Mesendoderm (in vitro differentiated cells): ENCODE data around the gene CUL7.

Experiments
- DNase-seq: peaks from one replicate; pipeline ENCODE4 v3.0.0; 2013
- H2AK5ac ChIP-seq: 2 replicates; pipeline ENCODE4 v1.6.1; 2013; ENCODE audit warnings: low read length, inconsistent platforms
- H2BK120ac ChIP-seq: 2 replicates; pipeline ENCODE4 v1.6.1; 2013; ENCODE audit warnings: low read depth, mild to moderate bottlenecking, low read length, moderate library complexity, mixed read lengths
- H2BK15ac ChIP-seq: replicated peaks from 2 replicates; pipeline ENCODE4 v1.6.1; 2013; ENCODE audit warnings: low read depth, mild to moderate bottlenecking, moderate library complexity
- H2BK5ac ChIP-seq: 2 replicates; pipeline ENCODE4 v1.6.1; 2013; ENCODE audit warnings: low read length, inconsistent platforms
- H3K18ac ChIP-seq: 2 replicates; pipeline ENCODE4 v1.6.1; 2013; ENCODE audit warnings: mild to moderate bottlenecking, low read length, mixed read lengths
- H3K23ac ChIP-seq: one replicate; pipeline ENCODE4 v1.6.1; 2013; ENCODE audit warnings: low read length
- H3K27ac ChIP-seq: 2 replicates; pipeline ENCODE4 v1.5.1; 2013; ENCODE audit warnings: low read depth, mild to moderate bottlenecking, inconsistent platforms, low read length, moderate library complexity
- H3K27me3 ChIP-seq: 2 replicates; pipeline ENCODE4 v1.6.1; 2013; ENCODE audit warnings: low read length, control low read depth, mild to moderate bottlenecking, inconsistent platforms; ENCODE audit not compliant: insufficient read depth, poor library complexity
- H3K36me3 ChIP-seq: 2 replicates; pipeline ENCODE4 v1.6.1; 2013; ENCODE audit warnings: low read length, inconsistent platforms; ENCODE audit not compliant: control insufficient read depth, insufficient read depth
- H3K4ac ChIP-seq: one replicate; pipeline ENCODE4 v1.6.1; 2013; ENCODE audit warnings: low read depth, mild to moderate bottlenecking, low read length, moderate library complexity
- H3K4me1 ChIP-seq: 2 replicates; pipeline ENCODE4 v1.6.1; 2013; ENCODE audit warnings: low read depth, low read length, inconsistent platforms; ENCODE audit not compliant: control insufficient read depth
- H3K4me2 ChIP-seq: 2 replicates; pipeline ENCODE4 v1.6.1; 2013; ENCODE audit warnings: low read length
- H3K4me3 ChIP-seq: 2 replicates; pipeline ENCODE4 v1.5.1; 2013; ENCODE audit warnings: mild to moderate bottlenecking, low read length
- H3K56ac ChIP-seq: one replicate; pipeline ENCODE4 v1.6.1; 2013; ENCODE audit warnings: low read length
- H3K79me1 ChIP-seq: 2 replicates; pipeline ENCODE4 v1.6.1; 2013; ENCODE audit warnings: low read length, inconsistent platforms
- H3K79me2 ChIP-seq: 2 replicates; pipeline ENCODE4 v1.6.1; 2013; ENCODE audit warnings: mild to moderate bottlenecking, low read length; ENCODE audit not compliant: control insufficient read depth, insufficient read depth
- H3K9ac ChIP-seq: 2 replicates; pipeline ENCODE4 v1.6.1; 2013; ENCODE audit warnings: low read length, inconsistent platforms
- H4K5ac ChIP-seq: one replicate; pipeline ENCODE4 v1.6.1; 2013; ENCODE audit warnings: low read length
- H4K8ac ChIP-seq: one replicate; pipeline ENCODE4 v1.6.1; 2013; ENCODE audit warnings: low read depth, mild to moderate bottlenecking, control low read depth, low read length, moderate library complexity
- WGBS: extraction: QIAGEN DNeasy Blood & Tissue Kit; methylation state at CpG from one replicate; pipeline ENCODE4 v1.1.7; 2013; ENCODE audit warnings: low lambda C conversion rate, missing lambda C conversion rate; ENCODE audit not compliant: insufficient coverage; ENCODE audit errors: extremely low coverage; 5-methylcytosine and 5-hydroxymethylcytosine counted together

CUL7 gene

GRCh38 chr6:43033496-43034189 lies 20.0 kb downstream of the CUL7 start:
- Histone ChIP-seq H3K18ac (no peak overlapping the region), H3K4me2 (no peak overlapping the region), H3K79me1 (no peaks in the 10 kb centered on the region), H3K9ac (no peak overlapping the region), H3K56ac (no peak overlapping the region), H3K27me3 (no peaks in the 10 kb centered on the region), H3K23ac (no peak overlapping the region), H4K5ac (no peak overlapping the region), H3K79me2 (no peaks in the 10 kb centered on the region), H2AK5ac (no peak overlapping the region), H4K8ac (no peak overlapping the region), H2BK120ac (no peak overlapping the region), H3K4me3 (no peak overlapping the region), H2BK5ac (no peak overlapping the region), H2BK15ac (no peak overlapping the region), H3K4me1 (no peaks in the 10 kb centered on the region), H3K4ac (no peak overlapping the region), H3K27ac (no peak overlapping the region), H3K36me3 (peaks cover 16% of the 10 kb centered on the region)
- no CpG with 5 or more reads among the region's 2 CpGs for WGBS
- DNase-seq: no peak

- H2BK15ac ChIP-seq: no peak overlapping the region
- no peaks in the 10 kb centered on the region for H3K79me1 ChIP-seq
- H3K23ac ChIP-seq: no peak overlapping the region
- H2BK5ac ChIP-seq: no peak overlapping the region
- no CpG with 5 or more reads among the region's 4 CpGs for WGBS
- no peak overlapping the region for H3K4me2 ChIP-seq
- no peak for DNase-seq
- no peaks in the 10 kb centered on the region for H3K4me1 ChIP-seq
- H3K79me2 ChIP-seq: no peaks in the 10 kb centered on the region
- no peak overlapping the region for H3K9ac ChIP-seq
- no peak overlapping the region for H4K5ac ChIP-seq
- H3K4me3 ChIP-seq: no peak overlapping the region
- H3K27me3 ChIP-seq: no peaks in the 10 kb centered on the region
- no peak overlapping the region for H3K18ac ChIP-seq
- H3K56ac ChIP-seq: no peak overlapping the region
- H3K4ac ChIP-seq: no peak overlapping the region
- H2AK5ac ChIP-seq: no peak overlapping the region
- H3K27ac ChIP-seq: no peak overlapping the region
- no peak overlapping the region for H2BK120ac ChIP-seq
- no peak overlapping the region for H4K8ac ChIP-seq
- peaks cover 13% of the 10 kb centered on the region for H3K36me3 ChIP-seq
Observed at GRCh38 chr6:43032326-43032725, 21.3 kb downstream of the CUL7 start.

DNA sequence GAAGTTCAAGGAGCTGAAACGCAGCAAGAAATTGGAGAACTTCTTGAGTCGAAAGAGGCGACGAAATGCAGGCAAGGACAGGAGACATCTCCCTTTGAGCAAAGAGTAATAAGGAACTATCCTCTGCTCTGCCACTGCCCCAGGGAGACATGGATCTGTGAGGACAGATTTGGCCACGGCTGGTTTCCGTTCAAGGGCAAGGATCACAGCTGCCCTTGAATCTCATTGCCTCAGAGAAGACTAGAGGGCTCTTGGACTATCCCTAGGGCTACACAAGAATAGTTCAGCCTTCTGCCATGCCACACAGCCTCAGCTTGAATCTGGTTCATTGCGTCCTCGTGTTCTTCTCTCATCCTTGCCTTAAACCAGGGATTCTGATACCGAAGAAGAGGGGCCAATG lies 24.5 kb downstream of the CUL7 start:
- H3K4me3 ChIP-seq: no peak overlapping the region
- no peaks in the 10 kb centered on the region for H3K27me3 ChIP-seq
- no peak overlapping the region for H3K4ac ChIP-seq
- H2BK15ac ChIP-seq: no peak overlapping the region
- no CpG with 5 or more reads among the region's 9 CpGs for WGBS
- H3K9ac ChIP-seq: no peak overlapping the region
- H3K79me1 ChIP-seq: peaks cover 7% of the 10 kb centered on the region
- H3K4me2 ChIP-seq: no peak overlapping the region
- H3K23ac ChIP-seq: no peak overlapping the region
- no peak overlapping the region for H2BK5ac ChIP-seq
- no peak overlapping the region for H4K5ac ChIP-seq
- no peak overlapping the region for H3K56ac ChIP-seq
- DNase-seq: no peak
- H3K27ac ChIP-seq: no peak overlapping the region
- no peaks in the 10 kb centered on the region for H3K4me1 ChIP-seq
- no peak overlapping the region for H3K18ac ChIP-seq
- no peak overlapping the region for H2AK5ac ChIP-seq
- H2BK120ac ChIP-seq: no peak overlapping the region
- H4K8ac ChIP-seq: no peak overlapping the region
- H3K79me2 ChIP-seq: peaks cover 6% of the 10 kb centered on the region
- peaks cover 31% of the 10 kb centered on the region for H3K36me3 ChIP-seq

GRCh38 chr6:43026365-43026764 lies 27.3 kb downstream of the CUL7 start:
- no peak overlapping the region for H2BK5ac ChIP-seq
- no peak overlapping the region for H3K9ac ChIP-seq
- H2BK120ac ChIP-seq: no peak overlapping the region
- no peak overlapping the region for H2AK5ac ChIP-seq
- H3K79me1 ChIP-seq: peaks cover 12% of the 10 kb centered on the region
- H3K4me1 ChIP-seq: no peaks in the 10 kb centered on the region
- no peak for DNase-seq
- no peak overlapping the region for H3K23ac ChIP-seq
- peaks cover 25% of the 10 kb centered on the region for H3K36me3 ChIP-seq
- no peak overlapping the region for H4K8ac ChIP-seq
- H3K4ac ChIP-seq: no peak overlapping the region
- H3K79me2 ChIP-seq: peaks cover 20% of the 10 kb centered on the region
- H3K27ac ChIP-seq: no peak overlapping the region
- H3K18ac ChIP-seq: no peak overlapping the region
- H3K4me2 ChIP-seq: no peak overlapping the region
- no peak overlapping the region for H2BK15ac ChIP-seq
- no peak overlapping the region for H3K56ac ChIP-seq
- no CpG with 5 or more reads among the region's 5 CpGs for WGBS
- H3K4me3 ChIP-seq: no peak overlapping the region
- no peak overlapping the region for H4K5ac ChIP-seq
- H3K27me3 ChIP-seq: no peaks in the 10 kb centered on the region

DNA sequence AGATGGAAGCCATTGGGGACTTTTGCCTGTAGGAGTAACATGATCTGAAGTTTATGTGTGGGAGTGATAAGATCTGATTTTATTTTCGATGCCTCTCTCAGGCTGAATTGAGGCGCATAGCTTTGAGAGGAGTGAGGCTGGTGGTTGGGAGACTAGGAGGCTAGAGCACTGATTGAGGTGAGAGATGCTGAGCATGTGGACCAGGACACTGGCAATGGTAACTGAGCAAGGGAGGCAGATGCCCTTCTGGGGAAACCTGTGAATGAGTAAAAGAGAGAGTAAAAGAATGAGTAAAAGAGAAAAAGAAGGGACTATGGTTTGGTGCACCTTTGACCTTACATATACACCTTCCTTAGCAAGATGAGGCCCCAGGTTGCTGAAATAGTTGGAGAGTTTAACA lies 29.2 kb downstream of the CUL7 start:
- no peak overlapping the region for H2AK5ac ChIP-seq
- H2BK120ac ChIP-seq: no peak overlapping the region
- WGBS: no CpG with 5 or more reads among the region's 2 CpGs
- H4K5ac ChIP-seq: no peak overlapping the region
- peaks cover 12% of the 10 kb centered on the region for H3K79me1 ChIP-seq
- no peak overlapping the region for H2BK15ac ChIP-seq
- H3K36me3 ChIP-seq: peaks cover 22% of the 10 kb centered on the region
- H3K27ac ChIP-seq: no peak overlapping the region
- no peak for DNase-seq
- peaks cover 20% of the 10 kb centered on the region for H3K79me2 ChIP-seq
- no peak overlapping the region for H2BK5ac ChIP-seq
- H3K4me2 ChIP-seq: no peak overlapping the region
- H3K56ac ChIP-seq: no peak overlapping the region
- H3K18ac ChIP-seq: no peak overlapping the region
- H3K4me3 ChIP-seq: no peak overlapping the region
- H3K4ac ChIP-seq: no peak overlapping the region
- H3K9ac ChIP-seq: no peak overlapping the region
- H4K8ac ChIP-seq: no peak overlapping the region
- H3K4me1 ChIP-seq: peaks cover 2% of the 10 kb centered on the region
- no peaks in the 10 kb centered on the region for H3K27me3 ChIP-seq
- no peak overlapping the region for H3K23ac ChIP-seq
